Stimulated activated CD4-positive, alpha-beta T cell treated with anti-CD3 and anti-CD28 coated beads, Interleukin-15, amount 100 ng/mL, for 24 hours (primary cell): ENCODE results near the gene FXYD7.
A peak's percentile ranks its signal among the peaks of the same experiment; 100 is the strongest.
"Not testable (repeated sequence)": the region's sequence is repeated elsewhere in the genome, so short reads cannot be mapped to it uniquely, and the experiment has no call there.

Experiments
- DNase-seq: peaks from one replicate; pipeline ENCODE4 v3.0.0-alpha.2; 2020

Gene FXYD7

GRCh38 chr19:35143231-35143715, at the start of gene FXYD7:
TSS of gene FXYD7 (plus strand) at chr19:35143255. CDS start at chr19:35143334, 79 bp downstream.
- no peak for DNase-seq

- DNase-seq, result no peak
Measured at GRCh38 chr19:35093430-35093829, 49.6 kb upstream of the FXYD7 start.

- DNase-seq, result no peak
Measured at GRCh38 chr19:35093941-35094647, 49.0 kb upstream of the FXYD7 start.

- no peak for DNase-seq
Measured at GRCh38 chr19:35094656-35095055, 48.4 kb upstream of the FXYD7 start.

- DNase-seq, result no peak
Measured at GRCh38 chr19:35095667-35096368, 47.2 kb upstream of the FXYD7 start.

GRCh38 chr19:35098413-35099049, 44.5 kb upstream of the FXYD7 start:
- no peak for DNase-seq

- no peak for DNase-seq
Measured at GRCh38 chr19:35099155-35099896, 43.7 kb upstream of the FXYD7 start.

- DNase-seq, result no peak
Measured at GRCh38 chr19:35099897-35100275, 43.2 kb upstream of the FXYD7 start.

- no peak for DNase-seq
Measured at GRCh38 chr19:35100588-35101533, 42.2 kb upstream of the FXYD7 start.

- not testable (repeated sequence) for DNase-seq
Measured at GRCh38 chr19:35101949-35102348, 41.1 kb upstream of the FXYD7 start.

GRCh38 chr19:35103614-35104013, 39.4 kb upstream of the FXYD7 start:
- DNase-seq, result not testable (repeated sequence)

GRCh38 chr19:35104361-35104760, 38.7 kb upstream of the FXYD7 start:
- DNase-seq, result no peak

GRCh38 chr19:35105047-35105410, 38.0 kb upstream of the FXYD7 start:
- no peak for DNase-seq

- DNase-seq, result no peak
Measured at GRCh38 chr19:35105411-35106290, 37.4 kb upstream of the FXYD7 start.

GRCh38 chr19:35106291-35106583, 36.8 kb upstream of the FXYD7 start:
- no peak for DNase-seq

- no peak for DNase-seq
Measured at GRCh38 chr19:35106898-35107541, 36.0 kb upstream of the FXYD7 start.

- DNase-seq, result peak; percentile 33
Measured at GRCh38 chr19:35107545-35107944, 35.5 kb upstream of the FXYD7 start.

GRCh38 chr19:35108730-35109129, 34.3 kb upstream of the FXYD7 start:
- DNase-seq, result no peak

GRCh38 chr19:35109395-35110112, 33.5 kb upstream of the FXYD7 start:
- DNase-seq, result no peak

GRCh38 chr19:35110974-35111373, 32.1 kb upstream of the FXYD7 start:
- no peak for DNase-seq
